Loucy (cell line): Measurements from ENCODE around the gene COL5A1.

Experiments
- CTCF ChIP-seq: fragments of 200-600 bp; sonication (generic); conservative IDR thresholded peaks from 2 replicates; pipeline ENCODE4 v1.5.1; 2014; ENCODE audit warnings: mild to moderate bottlenecking, antibody characterized with exemption, low read length
- EZH2phosphoT487 ChIP-seq: fragments of 200-600 bp; IDR thresholded peaks from 2 replicates; pipeline ENCODE4 v1.6.1; 2018; ENCODE audit warnings: antibody characterized with exemption, mild to moderate bottlenecking, moderate library complexity, borderline replicate concordance

- TF ChIP-seq CTCF: no peak
- TF ChIP-seq EZH2phosphoT487: no peak
Measured at GRCh38 chr9:134707031-134707680, 65.6 kb downstream of the COL5A1 start.
